ENCODE results near the gene ARHGEF19. TPM values are rescaled to one million over a fixed set of nuclear protein-coding genes. Genes with fewer than 3 reads are reported as not detected.

Gene ARHGEF19
- total and polyA plus RNA-seq, 9 of the 15 experiments (the other 6 are each of a cell fraction or from before 2014, with no cell fraction given), result 0.73 to 21.0 (median 5.2) TPM

- Histone ChIP-seq H3K27ac (ENCODE audit: extremely low read depth, low read depth, low read length) (no peak overlapping the region), H3K9me1 (ENCODE audit: control insufficient read depth, insufficient read depth, low read length) (no peaks in the 10 kb centered on the region), H4K20me1 (replicated peaks; ENCODE audit: control insufficient read depth, insufficient read depth, low read length) (no peaks in the 10 kb centered on the region), H3K4me1 (replicated peaks in 1 of 2; ENCODE audit: control insufficient read depth in 2 of 2, insufficient read depth in 2 of 2, low read length in 2 of 2) (peaks cover 5 to 9% of the 10 kb centered on the region in 2 experiments), H3K79me2 (ENCODE audit: control insufficient read depth, insufficient read depth, low read length) (no peaks in the 10 kb centered on the region), H3K27me3 (ENCODE audit: control insufficient read depth in 2 of 2, insufficient read depth in 2 of 2, low read length in 2 of 2) (no peaks in the 10 kb centered on the region), H3K9ac (ENCODE audit: insufficient read depth in 1 of 2, low read depth in 2 of 2, low read length in 2 of 2) (no peak overlapping the region), H3K4me2 (ENCODE audit: insufficient read depth, low read length) (no peak overlapping the region), H3K9me3 (replicated peaks; ENCODE audit: control insufficient read depth, insufficient read depth, low read depth, low read length) (no peaks in the 10 kb centered on the region), H3K4me3 (no peak overlapping the region), H3K36me3 (ENCODE audit: control insufficient read depth, insufficient read depth, low read length) (no peaks in the 10 kb centered on the region; the same call in 2 of the 3 replicates), H2AFZ (ENCODE audit: low read depth, low read length) (no peak overlapping the region)
- in situ Hi-C loops (cut with MboI) (loop anchor here (5.0 kb wide), 1 partner anchor 163 kb away; no protein-coding TSS in a partner anchor), intact Hi-C loops (cut with micrococcal nuclease) (no loop called here)
- POLR2A ChIA-PET, result interaction anchor here (0.6 to 1.9 kb wide), 2 partner anchors 45 to 120 kb away, joined by 4 to 8 read pairs; no protein-coding TSS in a partner anchor
- ATAC-seq, result no peak
- no peak for TF ChIP-seq ELF2 (CRISPR knock-in tag; IDR thresholded peaks at IDR 0.05)
- no peak for TF ChIP-seq MAFF (IDR thresholded peaks at IDR 0.05; ENCODE audit: low read length)
- TF ChIP-seq PURB (CRISPR knock-in tag; IDR thresholded peaks at IDR 0.05; ENCODE audit: low read depth), result no peak
- TF ChIP-seq PTBP1 (IDR thresholded peaks at IDR 0.05; ENCODE audit: low read depth, low read length), result no peak
- TF ChIP-seq MTA3 (IDR thresholded peaks at IDR 0.05; ENCODE audit: borderline replicate concordance), result no peak
- TF ChIP-seq ZNF384 (IDR thresholded peaks at IDR 0.05; ENCODE audit: low read depth, low read length), result no peak
- TF ChIP-seq ZBTB49 (CRISPR knock-in tag; IDR thresholded peaks at IDR 0.05; ENCODE audit: borderline replicate concordance), result no peak
- TF ChIP-seq CBFA2T2 (conservative IDR thresholded peaks at IDR 0.05), result no peak
- no peak for TF ChIP-seq CHD1 (IDR thresholded peaks at IDR 0.05; ENCODE audit: low read length)
- TF ChIP-seq ZNF696 (CRISPR knock-in tag; conservative IDR thresholded peaks at IDR 0.05), result no peak
- TF ChIP-seq EWSR1 (IDR thresholded peaks at IDR 0.05; ENCODE audit: borderline replicate concordance, low read depth, partially characterized antibody), result no peak
- no peak for TF ChIP-seq ZNF766 (CRISPR knock-in tag; conservative IDR thresholded peaks at IDR 0.05)
- no peak for TF ChIP-seq ZBTB33 (CRISPR knock-in tag; IDR thresholded peaks at IDR 0.05)
- TF ChIP-seq RBM39 (optimal IDR thresholded peaks at IDR 0.05; ENCODE audit: low read depth, low read length), result no peak
- no peak for TF ChIP-seq NFIC (IDR thresholded peaks at IDR 0.05)
- TF ChIP-seq C11orf30 (IDR thresholded peaks at IDR 0.05; ENCODE audit: low read depth), result no peak
- no peak for TF ChIP-seq NFIX (CRISPR knock-in tag; IDR thresholded peaks at IDR 0.05; ENCODE audit: low read depth)
- TF ChIP-seq TRIM28 (IDR thresholded peaks at IDR 0.05), result no peak
- FAIRE-seq, result no peak
- no peak for DNase-seq (ENCODE audit: extremely low read depth in 1 of 4, low spot score in 3 of 4)
- CTCF ChIA-PET (ENCODE audit: low intra/inter-chr PET ratio), result no interaction called here
- WGBS (ENCODE audit: insufficient coverage, low coverage, missing lambda C conversion rate), result 31% methylated on average over 1 of the region's 1 CpG
- no TSS peak for BruUV-seq (replicated peaks)
Observed at GRCh38 chr1:16199157-16199501, 13.3 kb downstream of the ARHGEF19 start.

Measured in K562 (cell line).